Testis (tissue), 2 donors: ENCODE results near the gene POLRMT.

Source experiments
- POLR2A ChIP-seq: fragments of 450-650 bp; IDR thresholded peaks from one replicate; pipeline ENCODE4 v1.6.1; 2017; ENCODE audit warnings: antibody characterized with exemption, mild to moderate bottlenecking, moderate library complexity
- TF ChIP-seq, protein P1 (sequence below), 3 experiments: fragments of 450-650 bp in 2 of 3; fragments of 200-600 bp in 1 of 3; sonication (generic) in 1 of 3; IDR thresholded peaks; one replicate each; pipeline ENCODE4 v1.5.1; 2016 to 2019; ENCODE audit warnings: antibody characterized with exemption in 3 of 3, mild to moderate bottlenecking in 2 of 3, moderate library complexity in 1 of 3

DNA sequence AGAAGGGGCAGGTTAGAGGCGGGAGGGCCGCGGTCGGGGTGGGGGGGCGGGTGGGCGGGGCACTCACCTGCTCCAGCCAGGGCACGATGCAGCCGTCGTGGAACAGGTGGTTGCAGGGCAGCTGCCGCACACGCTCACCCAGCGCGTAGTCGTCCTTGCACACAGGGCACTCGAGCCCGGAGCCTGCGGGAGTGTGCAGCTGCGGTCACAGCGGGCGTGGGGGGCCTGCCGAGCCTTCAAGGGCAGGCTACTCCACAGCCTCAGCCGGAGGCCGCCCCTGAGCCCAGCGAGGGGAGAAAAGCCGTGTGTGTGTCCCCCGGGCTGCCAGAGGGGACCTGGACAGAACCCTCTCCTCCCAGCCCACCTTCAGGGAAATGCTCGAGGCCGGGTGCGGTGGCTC, 15.0 kb upstream of the POLRMT start:
- TF ChIP-seq, protein P1, sequence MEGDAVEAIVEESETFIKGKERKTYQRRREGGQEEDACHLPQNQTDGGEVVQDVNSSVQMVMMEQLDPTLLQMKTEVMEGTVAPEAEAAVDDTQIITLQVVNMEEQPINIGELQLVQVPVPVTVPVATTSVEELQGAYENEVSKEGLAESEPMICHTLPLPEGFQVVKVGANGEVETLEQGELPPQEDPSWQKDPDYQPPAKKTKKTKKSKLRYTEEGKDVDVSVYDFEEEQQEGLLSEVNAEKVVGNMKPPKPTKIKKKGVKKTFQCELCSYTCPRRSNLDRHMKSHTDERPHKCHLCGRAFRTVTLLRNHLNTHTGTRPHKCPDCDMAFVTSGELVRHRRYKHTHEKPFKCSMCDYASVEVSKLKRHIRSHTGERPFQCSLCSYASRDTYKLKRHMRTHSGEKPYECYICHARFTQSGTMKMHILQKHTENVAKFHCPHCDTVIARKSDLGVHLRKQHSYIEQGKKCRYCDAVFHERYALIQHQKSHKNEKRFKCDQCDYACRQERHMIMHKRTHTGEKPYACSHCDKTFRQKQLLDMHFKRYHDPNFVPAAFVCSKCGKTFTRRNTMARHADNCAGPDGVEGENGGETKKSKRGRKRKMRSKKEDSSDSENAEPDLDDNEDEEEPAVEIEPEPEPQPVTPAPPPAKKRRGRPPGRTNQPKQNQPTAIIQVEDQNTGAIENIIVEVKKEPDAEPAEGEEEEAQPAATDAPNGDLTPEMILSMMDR (IDR thresholded peaks at IDR 0.05), result no peak
- TF ChIP-seq POLR2A, result no peak
